ENCODE measurements around the gene BAIAP3.
"Not testable (repeated sequence)": the region's sequence is repeated elsewhere in the genome, so short reads cannot be mapped to it uniquely, and the experiment has no call there.

Gene BAIAP3, protein sequence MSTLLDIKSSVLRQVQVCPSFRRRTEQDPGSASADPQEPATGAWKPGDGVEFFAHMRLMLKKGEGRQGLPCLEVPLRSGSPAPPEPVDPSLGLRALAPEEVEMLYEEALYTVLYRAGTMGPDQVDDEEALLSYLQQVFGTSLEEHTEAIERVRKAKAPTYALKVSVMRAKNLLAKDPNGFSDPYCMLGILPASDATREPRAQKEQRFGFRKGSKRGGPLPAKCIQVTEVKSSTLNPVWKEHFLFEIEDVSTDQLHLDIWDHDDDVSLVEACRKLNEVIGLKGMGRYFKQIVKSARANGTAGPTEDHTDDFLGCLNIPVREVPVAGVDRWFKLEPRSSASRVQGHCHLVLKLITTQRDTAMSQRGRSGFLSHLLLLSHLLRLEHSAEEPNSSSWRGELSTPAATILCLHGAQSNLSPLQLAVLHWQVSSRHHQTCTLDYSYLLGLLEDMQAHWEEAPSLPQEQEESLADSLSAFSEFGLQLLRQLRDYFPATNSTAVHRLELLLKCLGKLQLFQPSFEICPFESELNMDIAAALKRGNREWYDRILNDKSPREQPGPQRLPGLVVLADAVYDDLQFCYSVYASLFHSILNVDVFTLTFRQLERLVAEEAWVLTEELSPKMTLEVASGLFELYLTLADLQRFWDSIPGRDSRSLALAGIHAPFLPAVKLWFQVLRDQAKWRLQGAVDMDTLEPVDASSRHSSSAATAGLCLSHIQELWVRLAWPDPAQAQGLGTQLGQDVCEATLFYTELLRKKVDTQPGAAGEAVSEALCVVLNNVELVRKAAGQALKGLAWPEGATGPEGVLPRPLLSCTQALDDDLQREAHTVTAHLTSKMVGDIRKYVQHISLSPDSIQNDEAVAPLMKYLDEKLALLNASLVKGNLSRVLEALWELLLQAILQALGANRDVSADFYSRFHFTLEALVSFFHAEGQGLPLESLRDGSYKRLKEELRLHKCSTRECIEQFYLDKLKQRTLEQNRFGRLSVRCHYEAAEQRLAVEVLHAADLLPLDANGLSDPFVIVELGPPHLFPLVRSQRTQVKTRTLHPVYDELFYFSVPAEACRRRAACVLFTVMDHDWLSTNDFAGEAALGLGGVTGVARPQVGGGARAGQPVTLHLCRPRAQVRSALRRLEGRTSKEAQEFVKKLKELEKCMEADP

DNA sequence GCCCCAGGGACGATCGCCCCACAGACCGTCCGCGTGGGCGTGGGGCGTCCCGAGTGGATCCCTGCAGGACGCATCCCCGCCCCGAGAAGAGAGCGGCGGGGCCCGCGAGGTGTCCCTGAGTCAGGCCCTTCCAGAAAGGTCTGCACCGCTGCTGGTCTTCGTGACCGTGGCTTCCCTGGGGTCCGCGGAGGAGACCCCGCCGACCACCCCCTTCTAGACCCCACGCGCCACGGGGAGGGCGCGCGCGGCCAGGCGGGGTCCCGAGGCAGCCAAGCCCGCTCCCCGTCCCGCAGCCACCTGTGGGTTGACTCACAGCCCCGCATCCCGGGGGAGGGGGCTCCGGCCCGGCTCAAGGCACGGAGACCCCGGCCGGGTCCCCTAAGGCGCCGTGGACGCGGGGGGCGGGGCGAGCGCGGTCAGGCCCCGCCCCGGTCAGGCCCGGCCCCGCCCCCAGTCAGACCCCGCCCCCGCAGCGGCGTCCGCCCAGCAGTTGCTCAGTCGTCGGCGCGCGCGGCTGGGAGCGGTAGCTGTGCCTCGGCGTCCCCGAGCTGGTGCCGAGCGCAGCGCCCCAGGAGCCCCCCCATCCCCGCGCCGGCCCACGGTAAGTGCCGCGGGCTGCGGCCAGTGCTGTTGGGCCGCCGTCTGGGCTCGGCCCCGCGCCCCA lies at the start of gene BAIAP3:
BAIAP3 (plus strand) TSS at position 497 of the 664 bp plus-strand sequence. CDS start 4,905 bp downstream, outside the sequence.
- peak; percentile 52 for DNase-seq

DNA sequence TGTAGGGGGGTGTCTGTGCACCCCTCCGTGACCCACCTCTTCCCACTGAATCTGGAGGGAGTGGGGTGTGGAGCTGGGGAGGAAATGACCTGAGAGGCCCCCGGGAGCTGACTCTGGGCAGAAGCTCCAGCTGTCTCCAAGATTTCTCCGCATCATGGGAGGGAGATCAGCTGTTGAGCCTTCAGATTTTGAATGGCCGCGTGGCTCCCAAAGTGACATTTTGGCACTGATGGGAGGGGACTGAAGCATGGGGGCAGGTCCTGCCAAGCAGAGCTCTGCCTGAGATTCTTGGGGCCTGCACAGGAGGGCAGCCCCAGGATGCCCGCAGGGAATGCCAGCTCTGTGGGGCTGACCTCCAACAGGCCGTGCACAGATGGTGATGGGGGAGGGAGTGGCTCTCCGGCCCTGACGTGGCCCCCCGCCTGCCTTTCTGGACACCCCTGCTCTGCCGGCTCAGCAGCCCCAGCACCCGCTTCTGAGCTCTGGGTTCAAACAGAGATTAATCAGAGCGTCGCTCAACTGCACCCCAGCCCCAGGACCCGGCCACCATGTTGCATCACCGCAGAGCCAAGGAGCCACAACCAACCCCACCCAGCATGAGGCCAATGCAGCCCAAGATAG lies 49.3 kb upstream of the BAIAP3 start:
- no peak for DNase-seq

DNA sequence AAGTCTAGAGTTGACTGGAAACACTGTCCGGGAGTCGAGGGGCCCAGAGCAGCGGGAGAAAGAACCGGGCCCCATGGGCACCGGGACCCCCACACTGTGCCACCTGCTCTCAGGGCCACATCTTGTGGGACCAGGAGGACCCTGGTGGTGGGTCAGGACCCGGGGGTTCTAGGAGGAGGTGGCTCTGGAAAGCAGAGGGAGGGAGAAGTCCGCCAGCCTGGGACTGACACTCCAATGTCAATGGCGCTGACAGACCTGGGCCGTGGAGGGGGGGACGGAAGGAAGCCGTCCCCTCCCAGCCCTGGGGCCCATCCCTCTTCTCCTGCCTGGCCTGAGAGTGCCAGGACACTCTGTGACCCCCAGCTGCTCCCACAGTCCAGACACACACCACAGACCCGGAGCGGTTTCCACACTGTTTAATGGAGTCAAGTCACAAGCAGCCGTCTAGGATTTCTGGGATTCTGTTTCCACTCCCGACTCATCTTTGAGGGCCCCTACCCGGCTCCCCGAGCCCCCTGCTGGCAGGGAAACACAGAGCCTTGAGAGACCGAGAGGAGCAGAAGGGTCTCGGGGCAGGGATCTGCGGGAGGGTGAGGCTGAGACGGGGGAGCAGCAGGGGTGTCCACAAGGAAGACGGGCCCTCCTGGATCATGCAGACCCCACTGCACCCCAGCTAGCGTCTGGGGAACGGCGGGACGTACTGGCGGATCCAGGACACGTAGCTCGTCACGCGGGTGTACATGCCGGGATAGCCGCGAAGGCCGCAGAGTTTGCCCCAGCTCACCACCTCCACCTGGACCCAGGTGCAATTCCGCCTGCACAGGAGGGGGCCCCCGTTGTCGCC lies 47.6 kb upstream of the BAIAP3 start:
- no peak for DNase-seq

DNA sequence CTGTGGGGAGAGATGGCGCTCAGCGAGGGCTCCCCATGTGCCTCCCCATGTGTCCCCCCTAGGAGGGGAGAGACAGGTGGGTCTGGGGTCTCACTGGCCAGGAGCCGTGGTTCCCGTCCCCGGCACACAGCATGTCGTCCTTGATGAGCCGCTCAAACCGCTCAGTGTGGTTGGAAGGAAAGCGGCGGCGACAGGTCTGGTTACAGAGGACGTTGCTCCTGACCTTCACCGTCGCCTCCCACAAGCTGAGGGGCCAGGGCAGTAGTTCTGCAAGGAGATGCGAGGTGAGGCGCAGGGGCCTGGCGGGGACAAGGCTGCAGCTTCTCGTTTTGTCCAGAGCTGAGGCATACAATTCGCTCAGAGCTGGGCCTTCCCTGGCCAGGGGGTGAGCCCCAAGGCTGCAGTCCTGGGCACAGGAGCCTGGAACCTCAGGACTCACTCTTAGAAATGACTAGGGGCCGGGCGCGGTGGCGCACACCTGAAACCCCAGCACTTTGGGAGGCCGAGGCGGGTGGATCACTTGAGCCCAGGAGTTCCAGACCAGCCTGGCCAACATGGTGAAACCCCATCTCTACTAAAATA lies 46.8 kb upstream of the BAIAP3 start:
- no peak for DNase-seq

DNA sequence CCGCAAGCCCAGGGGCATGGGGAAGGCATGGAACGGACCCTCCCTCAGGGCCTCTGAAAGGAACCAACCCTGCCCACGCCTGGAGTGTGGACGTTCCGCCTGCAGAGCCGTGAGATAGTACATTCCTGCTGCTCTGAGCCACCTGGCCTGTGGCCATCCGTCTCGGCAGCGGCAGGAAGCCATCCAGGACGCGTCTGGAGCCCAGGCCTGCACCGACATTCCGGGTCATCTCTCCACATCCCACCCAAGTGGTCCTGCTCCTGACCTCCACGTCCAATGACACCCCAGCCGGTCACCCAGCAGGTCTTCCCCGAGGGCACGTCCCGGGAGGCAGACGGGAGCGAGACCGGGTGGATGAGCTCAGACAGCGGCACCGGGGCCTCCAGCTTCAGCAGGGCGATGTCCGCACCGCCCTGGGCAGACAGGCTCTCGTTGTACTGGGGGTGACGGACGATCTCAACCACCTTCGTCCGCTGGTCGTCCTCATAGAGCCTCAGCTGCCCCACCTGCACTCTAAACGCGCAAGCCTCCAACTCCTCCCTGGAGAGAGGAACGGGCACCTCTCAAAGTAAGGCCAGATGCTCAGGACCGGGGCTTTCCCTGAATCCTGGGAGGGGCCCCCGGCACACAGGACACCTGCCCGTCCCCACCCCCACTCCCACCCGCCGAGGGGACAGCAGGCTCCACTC lies 45.3 kb upstream of the BAIAP3 start:
- no peak for DNase-seq

DNA sequence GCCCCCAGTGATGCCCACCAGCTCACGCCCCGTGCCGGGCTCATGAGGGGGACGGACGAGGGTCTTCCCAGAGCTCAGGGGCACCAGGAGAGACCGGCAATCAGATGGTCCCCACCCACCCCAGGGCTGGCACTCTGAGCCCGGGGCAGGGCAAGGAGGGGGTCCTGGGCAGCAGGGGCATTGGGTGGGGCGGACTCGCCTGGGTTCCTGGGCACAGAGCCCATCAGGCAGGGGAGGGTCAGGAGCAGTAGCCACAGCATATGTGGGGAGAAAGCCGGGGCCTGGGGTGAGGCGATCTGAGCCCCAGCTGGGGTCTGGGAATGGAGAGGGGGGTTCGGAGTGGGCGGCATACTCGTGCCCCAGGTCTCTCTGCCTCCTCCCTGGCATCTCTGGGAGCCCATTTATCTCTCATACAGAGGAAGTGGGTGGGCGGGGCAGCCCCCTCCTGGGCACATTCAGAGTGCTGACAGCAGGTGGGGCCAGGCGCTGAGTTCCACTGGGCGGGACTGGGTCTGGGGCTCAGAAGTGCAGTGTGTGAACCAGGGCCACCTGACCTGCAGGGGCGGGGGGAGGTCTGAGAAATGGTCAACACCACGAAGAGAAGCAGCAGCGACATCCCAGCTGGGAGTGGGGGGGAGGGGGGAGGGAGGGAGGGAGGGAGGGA lies 44.5 kb upstream of the BAIAP3 start:
- DNase-seq = no peak

DNA sequence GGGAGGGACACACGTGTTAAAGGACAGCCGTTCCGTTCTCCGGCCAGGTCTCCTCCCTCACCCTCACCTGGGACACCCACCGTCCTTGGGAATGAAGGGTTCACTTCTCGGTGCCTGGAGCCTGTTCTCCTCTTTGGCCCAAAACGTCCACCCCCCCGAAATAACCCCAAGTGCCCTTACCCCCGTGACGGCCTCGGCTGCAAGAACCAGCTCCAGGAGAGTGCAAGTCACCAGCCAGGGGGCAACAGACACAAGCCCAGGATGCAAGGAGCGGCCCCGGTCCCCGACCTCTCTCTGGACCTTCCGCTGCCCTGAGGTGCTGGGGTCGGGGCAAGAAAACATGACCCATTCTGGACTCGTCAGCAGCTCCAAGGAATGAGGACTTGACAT lies 44.0 kb upstream of the BAIAP3 start:
- DNase-seq = no peak

DNA sequence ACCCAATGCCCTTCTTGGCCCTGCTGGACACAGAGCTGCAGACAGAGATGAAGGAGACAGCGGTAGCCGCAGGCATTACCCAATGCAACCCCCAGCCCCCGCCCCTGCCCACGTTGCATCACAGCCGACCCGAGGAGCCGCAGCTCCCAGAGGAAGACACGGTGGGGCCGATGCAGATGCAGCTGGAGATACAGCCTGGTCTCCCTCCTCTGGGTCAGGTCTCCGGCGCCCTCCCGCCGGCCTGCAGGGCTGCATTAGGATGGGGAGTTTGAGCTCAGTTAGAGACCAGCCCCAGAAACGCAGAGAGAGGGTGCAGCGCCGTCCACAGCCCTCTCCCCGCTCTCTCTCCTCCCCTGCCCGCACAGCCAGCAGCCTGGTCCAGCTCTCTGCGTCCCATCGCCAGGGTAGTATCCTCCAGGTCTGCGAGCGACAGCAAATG lies 43.4 kb upstream of the BAIAP3 start:
- DNase-seq = no peak

DNA sequence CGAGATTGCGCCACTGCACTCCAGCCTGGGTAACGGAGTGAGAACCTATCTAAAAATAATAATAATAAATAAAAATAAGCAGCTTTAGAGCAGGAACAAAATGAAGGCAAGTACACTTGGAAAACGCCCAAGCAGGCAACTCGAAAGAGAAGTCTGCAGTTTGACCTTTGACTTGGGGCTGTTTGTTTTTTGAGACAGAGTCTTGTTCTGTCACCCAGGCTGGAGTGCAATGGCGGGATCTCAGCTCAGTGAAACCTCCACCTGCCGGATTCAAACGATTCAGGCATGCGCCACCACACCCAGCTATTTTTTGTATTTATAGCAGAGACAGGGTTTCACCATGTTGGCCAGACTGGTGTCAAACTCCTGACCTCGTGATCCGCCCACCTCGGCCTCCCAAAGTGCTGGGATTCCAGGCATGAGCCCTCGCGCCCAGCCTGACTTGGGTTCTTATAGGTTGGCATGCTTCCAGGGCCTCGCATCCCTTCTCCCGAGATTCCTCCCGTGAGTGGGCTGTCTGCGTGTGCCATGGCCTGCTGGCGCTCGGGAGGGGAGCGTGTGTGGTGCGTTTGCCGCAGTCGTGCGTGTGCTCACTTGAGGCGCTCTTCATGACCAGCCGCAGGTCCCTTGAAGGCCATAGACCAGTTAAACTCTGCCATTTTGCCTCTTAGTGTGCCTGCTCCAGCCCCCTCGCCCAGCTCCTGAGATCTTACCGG lies 42.4 kb upstream of the BAIAP3 start:
- no peak for DNase-seq

DNA sequence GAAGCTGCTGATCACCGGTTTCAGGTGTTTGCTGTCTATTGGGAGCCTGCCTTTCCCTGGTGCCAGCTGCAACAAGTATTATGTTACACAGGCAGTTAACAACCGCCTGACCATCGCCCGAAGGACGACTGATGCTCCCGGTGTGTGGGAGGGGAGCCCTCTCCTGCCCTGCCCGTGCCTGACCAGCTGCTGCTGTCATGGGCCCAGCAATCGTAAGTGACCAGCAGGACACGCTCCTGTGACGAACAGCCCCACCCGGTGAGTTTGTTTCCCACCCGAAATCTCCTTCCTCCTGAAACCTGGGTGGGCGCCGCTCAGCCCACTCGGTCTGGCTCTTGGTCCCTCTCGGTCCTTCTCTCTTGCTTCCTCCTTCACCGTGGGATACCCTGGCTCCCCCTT lies 41.9 kb upstream of the BAIAP3 start:
- DNase-seq = no peak

DNA sequence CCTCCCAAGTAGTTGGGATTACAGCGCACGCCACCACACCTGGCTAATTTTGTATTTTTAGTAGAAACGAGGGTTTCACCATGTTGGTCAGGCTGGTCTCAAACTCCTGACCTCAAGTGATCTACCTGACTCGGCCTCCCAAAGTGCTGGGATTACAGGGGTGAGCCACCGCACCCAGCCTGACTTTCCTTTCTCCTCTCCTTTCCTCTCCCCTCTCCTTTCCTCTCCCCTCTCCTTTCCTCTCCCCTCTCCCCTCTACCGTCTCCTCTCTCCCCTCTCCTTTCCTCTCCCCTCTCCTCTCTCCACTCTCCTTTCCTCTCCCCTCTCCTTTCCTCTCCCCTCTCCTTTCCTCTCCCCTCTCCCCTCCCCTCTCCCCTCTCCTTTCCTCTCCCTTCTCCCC lies 41.2 kb upstream of the BAIAP3 start:
- not testable (repeated sequence) for DNase-seq

DNA sequence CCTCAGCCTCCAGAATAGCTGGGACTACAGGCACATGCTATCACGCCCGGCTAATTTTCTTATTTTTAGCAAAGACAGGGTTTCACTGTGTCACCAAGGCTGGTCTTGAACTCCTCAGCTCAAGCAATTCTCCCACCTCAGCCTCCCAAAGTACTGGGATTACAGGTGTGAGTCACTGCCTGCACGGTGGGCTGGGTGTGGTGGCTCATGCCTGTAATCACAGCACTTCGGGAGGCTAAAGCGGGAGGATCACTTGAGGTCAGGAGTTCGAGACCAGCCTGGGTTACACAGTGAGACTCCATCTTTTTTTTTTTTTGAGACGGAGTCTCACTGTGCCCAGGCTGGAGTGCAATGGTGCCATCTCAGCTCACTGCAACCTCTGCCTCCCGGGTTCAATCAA lies 40.6 kb upstream of the BAIAP3 start:
- DNase-seq = not testable (repeated sequence)

DNA sequence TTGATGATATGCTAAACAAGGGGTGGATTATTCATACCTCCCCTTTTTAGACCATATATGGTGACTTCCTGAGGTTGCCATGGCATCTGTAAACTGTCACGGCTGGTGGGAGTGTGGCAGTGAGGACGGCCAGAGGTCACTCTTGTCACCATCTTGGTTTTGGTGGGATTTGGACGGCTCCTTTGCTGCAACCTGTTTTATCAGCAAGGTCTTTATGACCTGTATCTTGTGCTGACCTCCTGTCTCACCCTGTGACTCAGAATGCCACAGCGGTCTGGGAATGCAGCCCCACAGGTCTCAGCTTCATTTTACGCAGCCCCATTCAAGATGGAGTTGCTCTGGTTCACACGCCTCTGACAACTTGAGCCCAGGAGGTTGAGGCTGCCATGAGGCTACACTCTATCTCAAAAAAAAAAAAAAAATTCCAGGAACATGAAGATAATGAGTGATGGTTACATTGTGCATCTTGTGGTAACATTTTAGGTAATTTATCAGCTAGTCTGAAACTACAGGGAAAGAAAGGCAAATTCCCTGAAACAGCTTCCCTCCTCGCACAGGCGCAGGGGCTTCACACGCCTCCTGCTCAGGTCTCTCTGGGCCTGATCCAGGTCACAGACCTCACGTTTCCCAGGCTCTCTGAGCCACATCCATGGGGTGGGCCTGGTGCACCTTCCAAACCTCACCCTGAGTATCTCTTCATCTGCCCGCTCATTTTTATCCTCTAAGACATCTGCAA lies 39.4 kb upstream of the BAIAP3 start:
- no peak for DNase-seq

DNA sequence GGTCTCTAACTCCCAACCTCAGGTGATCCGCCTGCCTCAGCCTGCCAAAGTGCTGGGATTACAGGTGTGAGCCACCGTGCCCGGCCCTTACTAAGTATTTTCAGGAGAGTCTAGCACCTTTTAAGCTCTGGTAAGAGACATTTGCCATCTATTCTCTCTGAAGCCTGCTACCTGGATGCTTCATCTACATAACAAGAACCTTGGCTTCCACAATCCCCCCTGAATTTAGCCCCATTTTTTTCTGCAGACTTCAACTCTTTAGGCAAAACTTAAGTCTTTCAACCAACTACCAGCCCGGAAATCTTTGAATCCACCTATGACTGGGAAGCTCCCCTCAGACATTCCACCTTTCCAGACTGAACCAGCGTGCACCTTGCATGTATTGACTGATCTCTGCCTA lies 38.0 kb upstream of the BAIAP3 start:
- DNase-seq = no peak

DNA sequence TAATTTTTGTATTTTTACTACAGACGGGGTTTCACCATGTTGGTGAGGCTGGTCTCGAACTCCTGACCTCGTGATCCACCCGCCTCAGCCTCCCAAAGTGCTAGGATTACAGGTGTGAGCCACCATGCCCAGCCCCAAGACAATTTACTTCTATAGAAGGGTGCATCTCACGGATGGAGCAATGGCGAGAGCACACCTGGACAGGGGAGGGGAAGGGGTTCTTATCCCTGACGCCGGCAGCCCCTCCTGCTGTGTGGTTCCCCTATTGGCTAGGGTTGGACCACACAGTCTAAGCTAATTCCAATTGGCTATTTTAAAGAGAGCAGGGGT lies 36.8 kb upstream of the BAIAP3 start:
- not testable (repeated sequence) for DNase-seq

DNA sequence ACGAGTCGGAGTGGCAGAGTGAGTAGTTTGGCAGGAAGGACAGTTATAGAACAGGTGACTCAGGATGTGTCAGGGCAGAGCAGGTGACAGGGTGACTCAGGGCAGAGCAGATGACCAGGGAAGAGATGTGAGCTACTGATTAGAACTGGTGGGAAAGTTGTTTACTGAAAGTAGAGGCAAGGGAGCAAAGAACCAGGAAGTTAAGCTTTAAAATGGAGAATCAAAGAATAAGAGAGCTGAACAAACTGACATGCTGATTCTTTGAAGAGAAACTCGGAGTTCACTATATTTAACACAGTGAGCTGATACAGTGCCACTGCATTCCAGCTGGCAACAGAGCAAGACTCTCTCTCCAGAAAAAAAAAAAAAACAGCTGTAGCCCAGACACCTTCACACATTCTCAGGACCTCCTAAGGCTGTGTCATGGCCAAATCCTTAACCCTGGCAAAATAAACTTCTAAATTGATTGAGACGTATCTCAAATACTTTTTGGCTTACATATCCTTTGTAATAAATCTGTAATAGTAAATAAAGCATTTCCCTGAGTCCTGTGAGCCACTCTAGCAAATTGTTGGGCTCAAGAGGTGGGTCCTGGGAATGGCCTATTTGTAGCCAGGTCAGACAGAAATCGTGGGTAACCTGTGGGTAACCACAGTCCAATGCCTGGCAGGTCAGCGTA lies 36.3 kb upstream of the BAIAP3 start:
- DNase-seq = no peak

DNA sequence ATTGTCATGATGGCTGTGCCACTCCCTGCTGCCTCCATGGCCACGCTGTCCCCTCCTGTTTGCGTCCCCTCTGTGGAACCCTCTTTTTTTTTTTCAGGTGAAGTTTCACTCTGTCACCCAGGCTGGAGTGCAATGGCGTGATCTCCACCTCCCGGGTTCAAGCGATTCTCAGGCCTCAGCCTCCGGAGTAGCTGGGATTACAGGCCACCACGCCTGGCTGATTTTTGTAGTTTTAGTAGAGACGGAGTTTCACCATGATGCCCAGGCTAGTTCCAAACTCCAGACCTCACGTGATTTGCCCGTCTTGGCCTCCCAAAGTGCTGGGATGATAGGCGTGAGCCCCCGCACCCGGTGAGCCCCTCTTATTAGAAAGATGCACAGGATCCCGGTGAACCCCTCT lies 35.0 kb upstream of the BAIAP3 start:
- no peak for DNase-seq
